SK-N-SH (cell line): ENCODE data around the gene ZNF511. TPM values are rescaled to one million over a fixed set of nuclear protein-coding genes. Genes with fewer than 3 reads are reported as not detected.

Experiments used
- CTCF ChIA-PET: fragments of 300-600, 350-600 bp; formaldehyde crosslinking; extraction: SDS; loops from one replicate; lab custom pipeline; 2021; lab: Yijun Ruan, JAX
- POLR2A ChIA-PET: fragments of 350-600 bp; sonication (Branson Sonifier 250); formaldehyde crosslinking; extraction: SDS; loops from one replicate; lab custom pipeline; 2020; ENCODE audit warnings: antibody characterized with exemption, inconsistent platforms; lab: Yijun Ruan, JAX
- DNase-seq: peaks from one replicate; pipeline ENCODE4 v3.0.0; 2012
- H2AFZ ChIP-seq: fragments of 200-600 bp; sonication (generic); 2 replicates; pipeline ENCODE4 v1.8.1; 2016; ENCODE audit warnings: antibody characterized with exemption, mild to moderate bottlenecking, low read depth
- H3F3A ChIP-seq: fragments of 200-600 bp; sonication (generic); replicated peaks from 2 replicates; pipeline ENCODE3; 2016; ENCODE audit warnings: antibody characterized with exemption, mild to moderate bottlenecking; ENCODE audit not compliant: insufficient read depth
- H3K27ac ChIP-seq, 2 experiments: fragments of 200-500 bp in 1 of 2; fragments of 200-600 bp in 1 of 2; sonication (Bioruptor generic) in 1 of 2; sonication (generic), shearing (Covaris generic) in 1 of 2; 2 replicates each; pipeline versions ENCODE4 v1.5.1 to v1.6.1; 2014 to 2016; ENCODE audit warnings: low read depth in 2 of 2, inconsistent platforms in 1 of 2, low read length in 1 of 2, mild to moderate bottlenecking in 1 of 2, mixed read lengths in 1 of 2
- H3K27me3 ChIP-seq: fragments of 200-600 bp; sonication (generic), shearing (Covaris generic); 2 replicates; pipeline ENCODE4 v1.6.1; 2016; ENCODE audit warnings: mixed run types; ENCODE audit not compliant: insufficient read depth
- H3K36me3 ChIP-seq, 2 experiments: fragments of 200-500 bp in 1 of 2; fragments of 200-600 bp in 1 of 2; sonication (Bioruptor generic) in 1 of 2; sonication (generic) in 1 of 2; replicated peaks in 1 of 2; 2 replicates each; pipeline versions ENCODE3 to v1.5.1; 2014 to 2016; ENCODE audit warnings: low read length in 1 of 2, mild to moderate bottlenecking in 1 of 2; ENCODE audit not compliant: insufficient read depth in 2 of 2, control insufficient read depth in 1 of 2
- H3K4me1 ChIP-seq, 2 experiments: fragments of 200-500 bp in 1 of 2; fragments of 200-600 bp in 1 of 2; sonication (Bioruptor generic) in 1 of 2; sonication (generic), shearing (Covaris generic) in 1 of 2; 2 replicates each; pipeline versions ENCODE4 v1.5.1 to v1.6.1; 2014 to 2016; ENCODE audit warnings: low read depth in 1 of 2, low read length in 1 of 2, mixed run types in 1 of 2; ENCODE audit not compliant: insufficient read depth in 2 of 2, control insufficient read depth in 1 of 2
- H3K4me2 ChIP-seq: fragments of 200-600 bp; sonication (generic), shearing (Covaris generic); 2 replicates; pipeline ENCODE4 v1.6.1; 2017; ENCODE audit warnings: mixed run types
- H3K4me3 ChIP-seq, 2 experiments: fragments of 200-500 bp in 1 of 2; fragments of 200-600 bp in 1 of 2; sonication (Bioruptor generic) in 1 of 2; sonication (generic), shearing (Covaris generic) in 1 of 2; 2 replicates each; pipeline versions ENCODE4 v1.5.1 to v1.8.1; 2014 to 2016; ENCODE audit warnings: low read depth in 2 of 2, inconsistent platforms in 1 of 2, low read length in 1 of 2, mild to moderate bottlenecking in 1 of 2, mixed read lengths in 1 of 2, moderate library complexity in 1 of 2
- H3K79me2 ChIP-seq: fragments of 200-600 bp; sonication (generic); 2 replicates; pipeline ENCODE4 v1.8.1; 2017; ENCODE audit warnings: mild to moderate bottlenecking; ENCODE audit not compliant: insufficient read depth
- H3K9ac ChIP-seq: fragments of 200-600 bp; sonication (generic); 2 replicates; pipeline ENCODE4 v1.6.1; 2017; ENCODE audit warnings: mixed run types
- H3K9me2 ChIP-seq: fragments of 200-600 bp; sonication (generic); 2 replicates; pipeline ENCODE4 v1.6.1; 2017; ENCODE audit warnings: mixed run types
- H3K9me3 ChIP-seq: fragments of 200-600 bp; sonication (generic); 2 replicates; pipeline ENCODE4 v1.6.1; 2017; ENCODE audit warnings: mixed run types, mild to moderate bottlenecking, moderate library complexity
- H4K20me1 ChIP-seq: fragments of 200-600 bp; sonication (generic); 2 replicates; pipeline ENCODE4 v1.6.1; 2017; ENCODE audit warnings: mild to moderate bottlenecking, mixed run types; ENCODE audit not compliant: insufficient read depth
- CHD2 ChIP-seq: fragments of 150-350 bp; IDR thresholded peaks from 2 replicates; pipeline ENCODE4 v1.6.1; 2018; ENCODE audit warnings: low read length; ENCODE audit not compliant: partially characterized antibody
- ELF1 ChIP-seq: IDR thresholded peaks from 2 replicates; pipeline ENCODE4 v1.4.0; 2012
- FOXM1 ChIP-seq: IDR thresholded peaks from 2 replicates; pipeline ENCODE4 v1.4.0; 2012; ENCODE audit warnings: low read depth, mild to moderate bottlenecking
- GATA2 ChIP-seq: sonication (generic); formaldehyde crosslinking; IDR thresholded peaks from 2 replicates; pipeline ENCODE4 v1.5.0; 2020; ENCODE audit warnings: mild to moderate bottlenecking, missing genetic modification reagents
- NFIC ChIP-seq: IDR thresholded peaks from 2 replicates; pipeline ENCODE4 v1.4.0; 2012; ENCODE audit warnings: borderline replicate concordance
- POLR2AphosphoS5 ChIP-seq: IDR thresholded peaks from 2 replicates; pipeline ENCODE4 v1.6.1; 2012; ENCODE audit warnings: low read depth, low read length
- RAD21 ChIP-seq: IDR thresholded peaks from 2 replicates; pipeline ENCODE4 v1.6.1; 2012; ENCODE audit warnings: mild to moderate bottlenecking, low read length
- TCF12 ChIP-seq: IDR thresholded peaks from 2 replicates; pipeline ENCODE4 v1.4.0; 2012
- TEAD4 ChIP-seq: IDR thresholded peaks from 2 replicates; pipeline ENCODE4 v1.4.0; 2012; ENCODE audit warnings: mild to moderate bottlenecking, borderline replicate concordance; ENCODE audit not compliant: insufficient read depth
- YY1 ChIP-seq: IDR thresholded peaks from 2 replicates; pipeline ENCODE4 v1.4.0; 2012; ENCODE audit warnings: low read depth, mild to moderate bottlenecking
- WGBS: methylation state at CpG from one replicate; pipeline ENCODE4 v1.1.6; 2017; ENCODE audit warnings: low lambda C conversion rate; 5-methylcytosine and 5-hydroxymethylcytosine counted together
- polyA plus RNA-seq, 3 experiments: library from polyadenylated mRNA; depleted of rRNA; stranded (reverse); fragments of >200 nt; gene quantifications; 2 replicates each; pipeline ENCODE4 v1.2.3, GENCODE V29; 2012
- TF ChIP-seq, protein P1 (sequence below): fragments of 150-350 bp; IDR thresholded peaks from 2 replicates; pipeline ENCODE4 v1.6.1; 2017; ENCODE audit warnings: antibody characterized with exemption, low read length, low read depth, borderline replicate concordance
- TF ChIP-seq, protein P2 (sequence below): IDR thresholded peaks from 2 replicates; pipeline ENCODE4 v1.4.0; 2012; ENCODE audit warnings: low read depth, borderline replicate concordance
- TF ChIP-seq, protein P3 (sequence below): fragments of 200-600 bp; sonication (generic); IDR thresholded peaks from 2 replicates; pipeline ENCODE4 v1.6.1; 2017; ENCODE audit warnings: antibody characterized with exemption, mild to moderate bottlenecking, moderate library complexity

ZNF511 gene
- polyA plus RNA-seq, 1 of the 3 experiments (the other 2 are of a cell fraction): 62.3 TPM

DNA sequence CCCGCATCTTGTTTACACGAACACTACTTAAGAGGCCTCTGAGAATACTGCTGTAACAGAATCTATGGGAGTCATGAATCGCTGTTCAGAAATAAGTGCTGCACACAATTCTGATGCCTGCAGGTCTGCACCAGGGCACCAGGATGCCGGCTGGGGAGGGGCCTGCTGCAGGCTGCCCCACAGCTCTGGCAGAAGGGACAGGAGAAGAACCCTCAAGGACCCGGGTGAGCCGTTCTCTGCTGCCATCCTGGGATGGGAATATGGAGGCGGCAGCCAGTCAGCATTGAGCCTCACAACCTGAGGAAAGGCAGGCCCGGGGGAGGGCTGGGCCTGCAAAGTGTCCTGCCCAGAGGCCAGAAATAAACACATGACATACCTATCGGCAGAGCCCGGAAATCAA is 11.2 kb upstream of the ZNF511 start:
- no peaks in the 10 kb centered on the region for H3K9me2 ChIP-seq
- no peak overlapping the region for H3K4me3 ChIP-seq
- H3K9ac ChIP-seq: no peak overlapping the region
- ChIA-PET POLR2A (no interaction called here), CTCF (interaction anchor here (2.0 kb wide), 1 partner anchor 10 kb away, joined by 7 read pairs; no protein-coding TSS in a partner anchor)
- no peak overlapping the region for H2AFZ ChIP-seq
- H3K4me2 ChIP-seq: no peak overlapping the region
- peaks cover 0 to 14% of the 10 kb centered on the region in 2 experiments; a peak in 2 of 4 replicates for H3K4me1 ChIP-seq
- no peak for TF ChIP-seq RAD21
- no peaks in the 10 kb centered on the region for H3K27me3 ChIP-seq
- no peak for DNase-seq
- no peak overlapping the region for H3K27ac ChIP-seq
- peaks cover 8% of the 10 kb centered on the region for H3F3A ChIP-seq
- H3K36me3 ChIP-seq: peaks cover 11 to 64% of the 10 kb centered on the region in 2 experiments
- no peaks in the 10 kb centered on the region for H3K9me3 ChIP-seq
- peaks cover 5% of the 10 kb centered on the region; the same call in 1 of the 2 replicates for H4K20me1 ChIP-seq
- peaks cover 9% of the 10 kb centered on the region; the same call in 1 of the 2 replicates for H3K79me2 ChIP-seq
- 94% methylated on average over 2 of the region's 10 CpGs for WGBS

GRCh38 chr10:133298466-133298865 is 10.2 kb upstream of the ZNF511 start:
- H3K79me2 ChIP-seq: peaks cover 19% of the 10 kb centered on the region; the same call in 1 of the 2 replicates
- H3K27me3 ChIP-seq: no peaks in the 10 kb centered on the region
- no peak overlapping the region for H3K4me2 ChIP-seq
- H3K9me2 ChIP-seq: no peaks in the 10 kb centered on the region
- H3K36me3 ChIP-seq: peaks cover 11 to 59% of the 10 kb centered on the region in 2 experiments
- H3F3A ChIP-seq: peaks cover 7% of the 10 kb centered on the region
- ChIA-PET CTCF (interaction anchor here (0.6 to 2.0 kb wide), 2 partner anchors 9 to 16 kb away, joined by 4 to 7 read pairs; no protein-coding TSS in a partner anchor), POLR2A (no interaction called here)
- H3K27ac ChIP-seq: no peak overlapping the region
- DNase-seq: no peak
- H3K9ac ChIP-seq: no peak overlapping the region
- H3K4me1 ChIP-seq: 0 out of 4 replicates have a peak, but pooled peaks cover 0 to 4% of the 10 kb centered on the region in 2 experiments
- H3K9me3 ChIP-seq: no peaks in the 10 kb centered on the region
- H3K4me3 ChIP-seq: no peak overlapping the region
- no peak overlapping the region for H2AFZ ChIP-seq
- no peak for TF ChIP-seq CHD2
- no peak for TF ChIP-seq GATA2 (CRISPR knock-in tag)
- no peak for TF ChIP-seq FOXM1
- TF ChIP-seq TCF12: no peak
- TF ChIP-seq, protein P1, sequence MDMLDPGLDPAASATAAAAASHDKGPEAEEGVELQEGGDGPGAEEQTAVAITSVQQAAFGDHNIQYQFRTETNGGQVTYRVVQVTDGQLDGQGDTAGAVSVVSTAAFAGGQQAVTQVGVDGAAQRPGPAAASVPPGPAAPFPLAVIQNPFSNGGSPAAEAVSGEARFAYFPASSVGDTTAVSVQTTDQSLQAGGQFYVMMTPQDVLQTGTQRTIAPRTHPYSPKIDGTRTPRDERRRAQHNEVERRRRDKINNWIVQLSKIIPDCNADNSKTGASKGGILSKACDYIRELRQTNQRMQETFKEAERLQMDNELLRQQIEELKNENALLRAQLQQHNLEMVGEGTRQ: no peak
- no peak for TF ChIP-seq ELF1
- no peak for TF ChIP-seq TEAD4
- no peak for TF ChIP-seq YY1
- TF ChIP-seq NFIC: no peak
- TF ChIP-seq, protein P2, sequence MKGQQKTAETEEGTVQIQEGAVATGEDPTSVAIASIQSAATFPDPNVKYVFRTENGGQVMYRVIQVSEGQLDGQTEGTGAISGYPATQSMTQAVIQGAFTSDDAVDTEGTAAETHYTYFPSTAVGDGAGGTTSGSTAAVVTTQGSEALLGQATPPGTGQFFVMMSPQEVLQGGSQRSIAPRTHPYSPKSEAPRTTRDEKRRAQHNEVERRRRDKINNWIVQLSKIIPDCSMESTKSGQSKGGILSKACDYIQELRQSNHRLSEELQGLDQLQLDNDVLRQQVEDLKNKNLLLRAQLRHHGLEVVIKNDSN: no peak
- TF ChIP-seq, protein P3, sequence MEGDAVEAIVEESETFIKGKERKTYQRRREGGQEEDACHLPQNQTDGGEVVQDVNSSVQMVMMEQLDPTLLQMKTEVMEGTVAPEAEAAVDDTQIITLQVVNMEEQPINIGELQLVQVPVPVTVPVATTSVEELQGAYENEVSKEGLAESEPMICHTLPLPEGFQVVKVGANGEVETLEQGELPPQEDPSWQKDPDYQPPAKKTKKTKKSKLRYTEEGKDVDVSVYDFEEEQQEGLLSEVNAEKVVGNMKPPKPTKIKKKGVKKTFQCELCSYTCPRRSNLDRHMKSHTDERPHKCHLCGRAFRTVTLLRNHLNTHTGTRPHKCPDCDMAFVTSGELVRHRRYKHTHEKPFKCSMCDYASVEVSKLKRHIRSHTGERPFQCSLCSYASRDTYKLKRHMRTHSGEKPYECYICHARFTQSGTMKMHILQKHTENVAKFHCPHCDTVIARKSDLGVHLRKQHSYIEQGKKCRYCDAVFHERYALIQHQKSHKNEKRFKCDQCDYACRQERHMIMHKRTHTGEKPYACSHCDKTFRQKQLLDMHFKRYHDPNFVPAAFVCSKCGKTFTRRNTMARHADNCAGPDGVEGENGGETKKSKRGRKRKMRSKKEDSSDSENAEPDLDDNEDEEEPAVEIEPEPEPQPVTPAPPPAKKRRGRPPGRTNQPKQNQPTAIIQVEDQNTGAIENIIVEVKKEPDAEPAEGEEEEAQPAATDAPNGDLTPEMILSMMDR: no peak
- no peak for TF ChIP-seq POLR2AphosphoS5
- 92% methylated on average over 10 of the region's 14 CpGs for WGBS
- H4K20me1 ChIP-seq: peaks cover 15% of the 10 kb centered on the region
